ENCODE measurements around the gene APOBEC2. TPM values are rescaled to one million over a fixed set of nuclear protein-coding genes. Genes with fewer than 3 reads are reported as not detected.

The APOBEC2 gene
- not detected in 2 replicates for total RNA-seq

DNA sequence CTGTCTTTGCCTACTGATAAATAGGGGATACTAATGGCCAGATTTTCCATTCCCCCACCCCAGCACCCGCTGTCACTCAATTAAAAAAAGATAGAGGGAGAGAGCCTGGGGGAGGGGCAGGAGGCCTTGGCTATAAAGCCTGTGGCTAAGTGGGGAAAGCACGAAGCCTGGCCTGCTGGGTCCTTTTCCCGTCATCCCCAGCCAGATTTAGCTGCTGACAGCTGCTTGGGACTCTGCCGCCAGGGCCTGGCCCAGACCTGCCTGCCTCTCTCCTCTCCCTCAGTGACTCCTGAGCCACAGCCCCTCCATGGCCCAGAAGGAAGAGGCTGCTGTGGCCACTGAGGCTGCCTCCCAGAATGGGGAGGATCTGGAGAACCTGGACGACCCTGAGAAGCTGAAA lies at the start of gene APOBEC2:
Gene APOBEC2 (plus strand): TSS at position 162 of the 400 bp plus-strand sequence. CDS start 146 bp downstream, at position 308.

DNA sequence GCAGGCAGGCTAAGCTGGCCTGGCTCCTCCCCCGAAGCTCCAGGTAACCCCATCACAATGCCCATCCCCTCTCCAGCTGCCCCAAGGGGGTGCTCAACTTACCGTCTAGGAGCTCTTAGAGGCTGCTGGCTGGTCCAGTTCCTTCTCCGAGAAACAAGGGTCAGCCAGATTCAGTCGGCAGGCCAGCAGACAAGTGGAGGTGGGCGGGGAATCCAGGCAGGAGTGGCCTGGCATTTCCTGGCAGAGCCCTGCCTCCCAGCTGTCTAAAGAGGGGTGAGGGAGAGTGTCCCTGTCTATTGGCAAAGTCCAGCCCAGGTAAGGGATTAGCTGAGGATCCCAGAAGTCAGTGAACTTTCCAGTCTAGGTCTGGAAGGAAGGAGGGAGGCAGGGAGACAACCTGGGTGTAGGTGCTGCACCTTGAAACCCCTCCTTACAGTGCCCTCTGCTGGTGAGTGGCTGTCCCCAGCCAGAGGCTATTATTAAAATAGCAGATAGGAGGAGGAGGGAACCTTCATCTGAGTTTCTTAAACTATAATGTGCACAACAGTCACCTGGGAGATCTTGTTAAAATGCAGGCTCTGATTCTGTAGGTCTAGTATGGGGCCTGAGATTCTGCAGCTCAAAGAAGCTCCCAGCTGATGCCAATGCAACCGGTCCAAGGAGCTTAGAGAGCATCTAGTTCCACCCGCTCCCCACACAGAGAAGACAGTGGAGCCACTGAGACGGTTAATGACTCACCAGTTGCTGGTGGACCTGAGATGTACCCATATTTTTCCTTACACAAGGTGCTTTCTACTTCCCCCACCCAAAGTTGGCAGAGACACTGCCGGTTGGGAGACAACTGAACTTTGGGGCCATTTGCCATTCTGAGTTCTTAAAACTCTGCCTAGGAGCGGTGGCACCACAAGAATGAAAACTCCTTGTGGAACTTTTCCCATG lies 13.7 kb upstream of the APOBEC2 start, which contains the start of gene UNC5CL:
Gene UNC5CL (minus strand): TSS at position 162 of the 939 bp plus-strand sequence. CDS start 4,147 bp downstream, outside the sequence.

DNA sequence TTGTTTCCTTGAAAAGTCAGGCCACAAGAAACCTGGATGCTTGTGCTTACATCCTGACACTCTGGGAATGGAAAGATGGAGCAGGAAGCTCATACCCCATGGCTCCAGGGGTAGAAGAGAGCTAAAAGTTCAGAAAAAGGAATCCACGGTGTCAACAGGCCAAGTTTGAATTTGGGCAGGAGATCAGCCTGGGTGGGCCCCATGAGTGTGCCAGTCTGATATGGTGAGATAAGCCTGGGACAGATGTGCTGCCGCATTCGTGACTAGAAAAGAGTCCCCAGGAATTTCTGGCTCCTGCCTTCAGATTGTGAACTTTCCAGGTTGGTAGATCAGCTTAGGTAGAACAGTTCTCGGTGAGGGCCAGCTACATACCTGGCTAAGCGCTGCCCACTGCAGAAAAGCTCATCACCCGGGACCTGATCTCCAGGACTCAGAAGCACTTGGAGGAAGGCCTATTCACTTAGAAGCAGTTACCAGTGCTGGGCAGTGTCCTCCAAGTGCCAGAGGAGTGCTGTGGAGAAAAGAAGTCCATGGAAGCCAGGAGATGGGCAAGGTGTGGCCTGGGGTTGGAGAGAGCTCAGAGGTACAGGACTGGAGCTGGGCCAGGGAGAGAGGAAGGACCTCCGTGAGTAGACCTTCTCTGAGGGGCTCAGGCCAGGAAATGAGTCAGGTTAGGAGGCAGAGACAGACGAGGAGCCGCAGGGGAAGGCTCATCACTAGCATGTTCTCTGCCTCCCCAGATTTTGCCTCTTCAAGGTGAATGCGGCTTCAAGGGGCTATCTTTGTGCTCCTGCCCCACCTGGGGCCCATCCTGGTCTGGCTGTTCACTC lies 10.6 kb upstream of the APOBEC2 start, which contains the start of gene TSPO2:
Gene TSPO2 (plus strand): TSS at position 242 of the 830 bp plus-strand sequence. CDS start 519 bp downstream, at position 761.

DNA sequence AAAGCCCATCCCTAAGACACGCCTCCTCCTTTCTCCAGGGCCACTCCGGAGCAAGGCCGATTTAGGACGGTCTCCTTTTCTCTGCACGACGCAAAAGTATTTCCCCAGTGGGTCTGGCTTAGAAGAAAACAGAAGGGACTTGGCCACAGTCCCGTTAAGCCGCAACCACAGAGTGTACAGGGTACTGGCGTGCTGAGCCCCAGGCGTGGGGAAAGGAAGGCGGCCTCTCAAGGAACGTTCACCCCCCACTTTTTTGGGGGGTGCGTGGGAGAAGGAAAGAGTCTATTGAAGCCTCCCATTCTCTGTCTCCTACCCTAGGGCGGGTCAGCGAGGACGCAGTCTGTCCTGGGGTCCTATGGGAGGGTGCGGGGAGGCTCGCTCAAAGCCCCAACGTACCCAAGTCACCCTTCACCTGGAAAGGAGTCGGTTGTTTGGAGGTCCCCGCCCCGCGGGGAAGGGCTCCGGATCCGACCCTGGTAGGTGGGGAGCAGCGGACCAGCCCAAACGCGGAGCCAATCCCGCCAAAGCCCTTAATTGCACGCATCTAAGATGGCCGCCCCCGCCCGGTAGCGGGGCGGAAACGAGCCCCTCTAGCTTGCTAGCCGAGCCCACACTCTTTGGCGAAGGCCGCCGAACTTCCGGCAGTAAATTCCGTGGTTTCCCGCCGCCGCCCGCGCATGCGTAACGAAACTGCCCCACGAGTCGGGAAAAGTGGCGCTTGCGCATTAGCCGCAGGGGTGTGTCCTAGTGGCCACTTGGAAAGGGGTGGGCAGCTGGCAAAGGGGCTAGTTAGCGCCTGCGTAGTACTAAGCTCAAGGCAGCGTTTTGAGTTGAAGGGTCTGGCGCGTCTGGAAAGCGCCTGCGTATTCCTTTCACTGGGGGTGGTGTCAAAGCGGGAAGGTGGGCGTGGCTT lies 19.2 kb downstream of the APOBEC2 start, which contains the start of gene OARD1:
Gene OARD1 (minus strand): TSS at position 434 of the 913 bp plus-strand sequence. CDS start 722 bp downstream, outside the sequence.

DNA sequence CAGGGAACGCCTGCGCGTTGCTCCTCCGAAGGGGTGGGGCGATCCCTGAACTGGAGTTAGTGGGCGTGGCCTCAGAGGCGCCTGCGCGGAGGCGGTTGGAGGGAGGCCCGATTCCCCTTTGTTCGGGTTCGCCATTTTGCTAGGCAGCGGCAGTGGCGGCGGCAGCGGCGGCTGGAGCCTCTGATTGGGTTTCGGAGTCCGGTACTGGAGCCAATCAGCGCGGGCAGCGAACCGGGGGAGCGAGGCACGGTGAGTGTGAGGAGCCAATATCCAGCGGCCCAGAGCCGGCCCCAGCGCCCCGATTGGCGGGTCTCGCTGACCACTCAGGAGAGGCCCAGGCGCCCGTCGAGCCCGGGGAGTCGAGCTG lies 19.8 kb downstream of the APOBEC2 start, which contains the start of gene NFYA:
Gene NFYA (plus strand): TSS at position 139 of the 367 bp plus-strand sequence. CDS start 6,116 bp downstream, outside the sequence.

Other genes with a start within 250 kb of the APOBEC2 start
- 0.14 and 0.34 TPM in 2 replicates for gene UNC5CL, start 14.0 kb upstream of the APOBEC2 start, total RNA-seq
- gene TSPO2, start 10.7 kb upstream of the APOBEC2 start, total RNA-seq, result not detected in 2 replicates
- 16.4 and 23.2 TPM in 2 replicates for gene OARD1, start 19.2 kb downstream of the APOBEC2 start, total RNA-seq
- gene NFYA, start 19.8 kb downstream of the APOBEC2 start, total RNA-seq, result 34.2 and 44.8 TPM in 2 replicates
- not detected in 2 replicates for gene TREML1, start 101.1 kb downstream of the APOBEC2 start, total RNA-seq
- 0.36 and 1.4 TPM in 2 replicates for gene TREM2, start 109.9 kb downstream of the APOBEC2 start, total RNA-seq
- gene TREML2, start 147.9 kb downstream of the APOBEC2 start, total RNA-seq, result under 0.01 TPM in 1 of 2 replicates, not detected in the other
- not detected in 2 replicates for gene TREML4, start 175.1 kb downstream of the APOBEC2 start, total RNA-seq
- 0.34 and 0.43 TPM in 2 replicates for gene TREM1, start 233.5 kb downstream of the APOBEC2 start, total RNA-seq

Measured in nasal cavity respiratory epithelium epithelial cell of viscerocranial mucosa (primary cell).